Globus pallidus (tissue), 1 donor: Measurements from ENCODE around the gene SIAE.

Experiments used
- DNase-seq: peaks from one replicate; pipeline ENCODE4 v3.0.0-alpha.2; 2015; ENCODE audit warnings: low spot score

The SIAE gene, protein sequence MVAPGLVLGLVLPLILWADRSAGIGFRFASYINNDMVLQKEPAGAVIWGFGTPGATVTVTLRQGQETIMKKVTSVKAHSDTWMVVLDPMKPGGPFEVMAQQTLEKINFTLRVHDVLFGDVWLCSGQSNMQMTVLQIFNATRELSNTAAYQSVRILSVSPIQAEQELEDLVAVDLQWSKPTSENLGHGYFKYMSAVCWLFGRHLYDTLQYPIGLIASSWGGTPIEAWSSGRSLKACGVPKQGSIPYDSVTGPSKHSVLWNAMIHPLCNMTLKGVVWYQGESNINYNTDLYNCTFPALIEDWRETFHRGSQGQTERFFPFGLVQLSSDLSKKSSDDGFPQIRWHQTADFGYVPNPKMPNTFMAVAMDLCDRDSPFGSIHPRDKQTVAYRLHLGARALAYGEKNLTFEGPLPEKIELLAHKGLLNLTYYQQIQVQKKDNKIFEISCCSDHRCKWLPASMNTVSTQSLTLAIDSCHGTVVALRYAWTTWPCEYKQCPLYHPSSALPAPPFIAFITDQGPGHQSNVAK

DNA sequence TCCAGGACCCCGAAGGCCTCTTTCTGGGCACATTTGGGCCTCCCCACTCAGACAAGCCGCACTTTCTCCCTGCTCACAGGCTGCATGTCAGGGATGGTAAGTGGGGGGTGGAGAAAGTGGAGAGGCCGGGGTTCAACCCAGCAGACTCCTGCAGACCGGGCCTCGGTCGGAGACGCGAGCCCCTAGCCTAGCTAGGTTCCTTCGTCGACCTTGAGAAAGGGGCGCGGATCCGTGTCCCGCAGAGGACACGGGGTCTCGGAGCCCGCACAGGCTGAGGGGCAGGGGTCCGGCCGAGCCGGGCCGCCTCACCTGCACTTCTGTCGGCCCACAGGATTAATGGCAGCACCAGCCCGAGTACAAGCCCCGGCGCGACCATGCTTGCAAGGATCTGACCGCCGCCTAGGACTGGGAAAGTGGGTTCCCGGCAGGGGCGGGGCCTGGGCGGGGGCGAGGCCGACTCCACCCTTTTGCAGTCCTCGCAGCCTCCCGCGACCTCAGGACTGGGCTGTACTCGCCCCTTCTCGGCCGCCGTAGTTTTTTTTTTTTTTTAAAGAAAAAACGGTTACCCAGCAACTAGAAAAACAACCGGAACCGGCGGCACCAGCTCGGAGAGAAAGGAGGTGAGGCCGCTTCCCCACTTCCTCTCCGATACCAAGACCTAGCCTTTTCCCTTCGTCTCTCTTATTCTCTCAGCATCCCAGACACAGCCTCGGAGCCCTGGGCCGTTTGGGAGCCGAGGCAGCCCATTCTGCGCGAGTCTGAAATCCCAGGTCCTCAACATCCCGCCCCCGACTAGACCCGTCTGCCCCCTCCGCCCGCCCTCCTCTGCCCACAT, at the start of gene SIAE, which contains the start of gene SPA17:
TSS of gene SIAE (minus strand) at position 407 of the 835 bp plus-strand sequence. CDS start at position 376, 31 bp downstream.
TSS of gene SPA17 (plus strand) at position 572 of the 835 bp plus-strand sequence. CDS start 1,361 bp downstream, outside the sequence.
- DNase-seq: peak; percentile 85

DNA sequence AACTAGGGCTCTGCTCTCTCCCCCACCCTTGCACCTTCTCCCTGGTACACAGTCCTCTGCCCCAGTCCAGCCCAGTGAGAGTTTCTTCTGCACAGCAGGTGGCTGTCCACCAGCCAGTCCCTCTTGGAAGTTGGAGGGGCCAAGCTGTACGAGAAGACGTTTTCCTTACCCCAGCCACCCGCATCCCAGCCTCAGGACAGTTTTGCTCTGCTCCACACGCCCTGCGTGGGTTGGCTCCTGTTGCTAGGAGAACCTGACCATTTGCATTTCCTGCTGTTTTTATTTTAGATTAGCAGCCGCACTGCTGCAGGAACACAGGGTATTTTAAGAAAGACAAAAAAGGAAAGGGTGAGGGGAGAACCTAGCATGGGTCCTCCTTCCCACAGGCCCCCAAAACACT, 48.6 kb upstream of the SIAE start:
- DNase-seq: no peak

DNA sequence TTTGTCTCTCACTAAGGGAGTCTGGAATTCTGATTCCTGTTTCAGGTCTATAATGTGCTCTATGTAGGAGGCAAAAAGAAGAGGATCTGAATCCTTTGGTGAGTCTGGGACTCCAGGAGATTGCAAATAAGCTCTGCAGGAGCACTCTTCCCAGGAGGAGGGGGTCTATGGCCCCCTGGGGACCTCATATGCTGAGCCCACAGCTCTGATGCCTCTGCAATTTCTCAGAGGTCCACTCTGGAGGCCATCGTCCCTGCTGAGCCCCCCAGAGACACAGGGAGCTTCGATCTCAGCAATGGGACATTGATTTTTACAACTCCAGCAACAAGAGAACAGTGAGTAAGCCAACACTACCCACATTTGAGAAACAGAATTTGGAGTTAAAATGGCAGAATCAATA, 46.0 kb upstream of the SIAE start:
- DNase-seq: no peak

DNA sequence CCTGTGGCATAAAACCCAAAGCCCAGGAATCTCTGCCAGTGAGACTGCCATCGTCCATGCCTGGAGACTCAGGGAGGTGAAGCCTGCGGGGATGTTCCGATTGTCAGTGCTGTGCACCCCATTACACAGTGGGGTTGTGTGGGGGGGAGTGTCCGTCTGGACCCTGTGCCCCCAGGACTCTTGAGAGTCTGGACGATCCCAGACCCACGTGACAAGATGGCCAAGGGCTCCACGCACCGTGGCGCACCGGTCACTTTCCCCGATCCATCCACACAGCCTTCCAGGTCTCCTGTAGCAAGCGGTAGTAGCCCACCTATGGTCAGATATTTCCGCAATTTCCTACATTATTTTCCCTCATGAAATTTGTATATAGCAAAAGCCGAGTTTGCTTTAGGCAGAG, 45.3 kb upstream of the SIAE start:
- no peak for DNase-seq

DNA sequence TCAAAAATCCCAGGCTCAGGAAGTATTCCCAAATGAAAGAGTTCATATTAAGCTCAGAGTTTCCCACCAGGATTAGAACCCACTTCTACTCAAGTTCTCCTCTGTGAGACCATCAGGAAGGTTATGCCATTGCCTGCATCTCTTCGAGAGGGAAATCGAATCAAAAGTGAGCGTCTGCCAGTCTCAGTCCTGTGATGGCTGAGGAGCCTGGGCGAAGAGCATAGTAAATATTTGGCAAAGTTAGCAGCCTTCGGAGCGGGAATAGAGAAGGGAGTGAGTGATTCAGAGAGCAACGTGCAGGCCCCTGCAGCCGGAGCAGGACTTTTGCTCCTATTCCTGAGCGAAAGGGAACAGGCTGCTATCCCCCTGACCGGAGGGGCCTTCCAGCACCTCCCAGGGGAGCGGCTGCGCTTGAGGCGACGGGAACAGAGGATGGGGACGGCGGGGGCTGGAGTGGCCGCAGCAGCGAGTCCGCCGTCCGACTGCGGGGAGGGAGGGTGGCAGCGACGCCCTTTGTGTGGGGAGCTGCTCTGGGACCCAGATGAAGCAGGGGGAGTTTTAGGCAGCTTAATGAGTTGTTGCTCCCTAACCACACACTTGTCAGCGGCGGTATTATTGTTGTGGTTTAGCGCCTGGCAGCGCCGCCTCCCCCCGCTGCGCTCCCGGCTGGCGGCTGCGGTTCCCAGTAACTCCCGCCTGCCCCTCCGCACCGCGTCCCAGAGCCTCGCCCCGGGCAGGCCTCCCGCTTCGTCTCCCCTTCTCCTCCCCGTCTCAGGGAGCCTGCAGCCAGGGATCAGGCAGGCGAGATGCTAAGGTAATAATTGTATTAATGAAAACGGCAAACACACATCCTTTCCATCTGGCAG, 44.5 kb upstream of the SIAE start:
- DNase-seq: no peak

DNA sequence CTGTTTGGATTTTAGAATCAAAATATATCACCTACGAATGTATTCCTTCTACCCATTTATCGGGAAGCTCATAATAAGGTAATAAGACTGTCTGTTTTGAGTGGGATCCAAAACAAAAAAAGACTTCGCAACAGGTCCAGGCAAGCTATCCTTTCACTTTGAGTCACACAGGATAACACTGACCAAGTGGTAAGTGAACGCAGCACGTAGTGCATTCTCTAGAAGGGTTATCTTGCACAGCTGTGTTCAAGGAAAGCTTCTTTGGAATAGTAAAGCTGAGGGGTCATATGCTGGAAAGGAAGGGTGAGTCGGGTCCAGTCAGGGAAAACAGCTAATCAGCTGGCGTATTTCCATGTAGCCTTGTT, 43.9 kb upstream of the SIAE start:
- no peak for DNase-seq

DNA sequence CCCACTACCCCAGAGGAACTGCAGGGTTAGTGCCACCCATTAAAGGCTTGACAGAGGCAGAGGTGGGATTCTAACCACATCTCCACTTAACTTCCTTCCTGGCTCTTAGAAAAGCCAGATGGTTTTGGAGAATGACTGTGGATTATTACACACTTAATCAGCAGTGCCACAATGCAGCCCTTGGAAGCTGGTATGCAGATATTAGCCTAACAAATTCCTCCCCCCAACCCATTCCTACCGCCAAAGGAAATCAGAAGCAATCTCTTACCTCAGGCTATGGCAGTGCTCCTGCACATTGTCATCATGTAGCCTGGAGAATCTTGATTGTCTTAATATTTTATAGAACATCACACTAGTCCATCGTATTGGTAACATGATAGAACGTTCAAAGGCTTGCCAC, 43.1 kb upstream of the SIAE start:
- no peak for DNase-seq

DNA sequence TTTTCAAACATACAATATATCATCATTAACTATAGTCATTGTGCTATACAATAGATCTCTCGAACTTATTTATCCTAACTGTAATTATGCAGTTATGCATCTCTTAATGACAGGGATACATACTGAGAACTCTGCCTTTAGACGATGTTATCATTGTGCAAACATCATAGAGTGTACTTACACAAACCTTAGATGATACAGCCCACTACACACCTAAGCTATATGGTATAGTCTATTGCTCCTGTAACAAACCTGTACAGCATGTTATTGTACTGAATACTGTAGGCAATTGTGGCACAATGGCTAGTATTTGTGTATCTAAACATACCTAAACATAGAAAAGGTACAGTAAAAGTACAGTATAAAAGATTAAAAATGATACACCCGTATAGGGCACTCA, 38.9 kb upstream of the SIAE start:
- no peak for DNase-seq

DNA sequence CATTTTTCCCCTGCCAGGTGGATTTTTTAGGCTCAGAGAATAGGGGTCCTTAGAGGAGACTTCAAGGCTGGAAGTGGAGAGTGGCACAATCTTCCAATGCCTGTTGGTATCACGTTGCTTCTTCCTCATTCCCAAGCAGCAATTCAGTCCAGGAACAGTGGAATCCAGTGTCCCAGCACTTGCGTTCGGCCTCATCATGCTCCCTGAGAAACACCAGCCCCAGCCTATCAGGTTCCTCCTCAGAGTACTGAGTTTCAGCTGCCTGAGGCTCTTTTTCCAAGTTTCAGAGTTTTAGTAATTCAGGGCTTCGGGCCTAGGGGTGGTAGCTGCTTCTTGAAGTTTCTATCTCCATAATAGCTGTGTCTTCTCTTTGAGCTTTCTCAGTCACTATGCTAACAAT, 34.3 kb upstream of the SIAE start:
- DNase-seq: no peak

DNA sequence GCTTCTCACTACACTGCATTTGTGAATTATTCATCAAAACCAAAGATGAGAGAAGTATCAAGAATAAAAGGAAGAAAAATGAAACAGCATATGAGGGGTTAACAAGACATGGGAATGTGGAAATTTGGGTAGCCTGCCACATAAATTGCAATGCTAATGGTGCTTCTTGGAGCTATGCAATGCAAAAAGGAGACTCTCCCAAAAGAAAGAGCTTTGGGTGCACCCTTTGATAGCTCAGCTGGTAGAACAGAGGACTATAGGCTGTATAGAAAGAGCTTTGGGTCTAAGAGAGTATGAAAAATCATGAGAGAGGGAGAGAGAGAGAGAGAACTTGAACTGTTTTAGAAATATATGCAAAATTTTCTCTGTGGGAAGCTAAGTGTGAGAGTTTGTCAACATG, 26.5 kb upstream of the SIAE start:
- no peak for DNase-seq

DNA sequence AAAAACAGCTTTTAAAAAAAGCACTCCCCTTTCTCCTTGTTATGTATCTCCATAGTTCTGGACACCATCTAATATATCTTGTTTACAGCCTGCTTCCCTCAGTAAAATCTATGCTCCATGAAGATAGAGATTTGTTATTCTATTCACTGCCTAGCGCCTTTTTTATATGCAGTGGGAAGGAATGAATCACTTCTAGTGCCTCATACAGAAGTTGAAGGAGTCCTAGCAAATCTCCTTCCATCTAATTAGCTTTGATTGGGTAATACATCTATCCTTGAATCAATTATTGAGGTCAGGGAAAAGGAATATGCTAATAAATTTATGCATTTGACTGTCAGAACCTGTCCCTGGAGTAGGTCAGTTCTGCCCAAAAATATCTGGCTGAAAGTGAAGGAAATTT, 26.0 kb upstream of the SIAE start:
- DNase-seq: no peak

DNA sequence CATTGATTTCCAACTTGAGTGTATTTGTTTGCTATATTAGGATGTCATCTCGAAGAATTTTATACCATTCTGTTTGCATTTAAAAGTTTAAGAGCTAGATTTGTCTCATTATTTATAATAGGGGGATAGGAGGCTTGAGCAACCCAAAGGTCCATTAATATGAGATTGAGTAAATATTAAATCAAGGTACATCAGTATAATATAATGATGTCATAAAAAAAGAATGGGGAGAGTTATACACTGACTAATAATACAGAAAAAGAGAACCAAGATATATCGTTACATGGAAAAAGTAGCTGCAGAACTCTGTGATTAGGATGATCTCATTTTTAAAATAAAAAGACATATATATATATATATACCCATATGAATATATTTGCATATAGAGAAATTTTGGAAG, 19.6 kb upstream of the SIAE start:
- no peak for DNase-seq

DNA sequence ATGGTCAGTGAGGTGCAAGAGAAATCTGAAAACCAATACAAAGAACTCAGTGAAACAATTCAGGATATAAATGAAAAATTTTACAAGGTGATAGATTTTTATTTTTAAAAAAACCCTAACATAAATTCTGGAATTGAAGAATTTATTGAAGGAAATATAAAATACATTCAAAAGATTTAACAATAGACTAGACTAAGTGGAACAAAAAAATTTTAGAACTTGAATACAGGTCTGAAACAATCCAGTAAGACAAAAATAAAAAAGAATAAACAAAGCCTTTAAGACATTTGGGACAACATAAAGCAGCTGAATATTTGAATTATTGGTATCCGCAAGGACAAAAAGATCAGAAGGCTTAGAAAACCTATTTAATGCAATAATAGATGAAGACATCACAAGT, 8.9 kb upstream of the SIAE start:
- DNase-seq: no peak

DNA sequence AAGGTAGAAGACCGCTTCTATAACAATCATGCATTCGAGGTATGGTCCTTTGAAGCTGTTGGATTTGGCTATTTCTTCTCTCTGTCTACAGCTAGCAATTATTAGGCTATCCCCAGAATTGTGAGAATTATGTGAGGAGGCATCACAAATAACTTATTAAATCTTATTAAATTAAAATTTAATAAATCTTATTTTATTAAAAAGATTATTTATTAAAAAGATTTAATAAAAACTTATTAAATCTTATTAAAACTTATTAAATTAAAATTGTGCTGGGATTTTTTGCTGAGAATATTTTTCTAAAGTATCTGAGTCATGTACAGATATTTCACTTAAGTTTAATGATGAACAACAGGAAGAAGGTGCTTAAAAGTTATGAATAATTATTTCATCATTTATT, 7.9 kb upstream of the SIAE start:
- DNase-seq: no peak

DNA sequence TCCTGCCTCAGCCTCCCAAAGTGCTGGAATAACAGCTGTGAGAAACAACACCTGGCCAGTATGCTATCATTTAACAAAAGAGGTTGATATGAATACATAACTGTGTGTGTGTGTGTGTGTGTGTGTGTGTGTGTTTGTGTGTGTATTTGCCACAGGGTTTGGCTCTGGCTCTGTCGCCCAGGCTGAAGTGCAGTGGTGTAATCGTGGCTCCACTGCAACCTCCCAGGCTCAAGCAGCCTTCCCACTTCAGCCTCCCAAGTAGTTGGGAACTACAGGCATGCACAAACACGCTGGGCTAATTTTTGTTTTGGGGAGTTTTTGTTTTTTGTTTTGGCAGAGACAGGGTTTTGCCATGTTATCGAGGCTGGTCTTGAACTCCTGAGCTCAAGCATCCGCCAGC, 4.9 kb upstream of the SIAE start:
- DNase-seq: no peak

DNA sequence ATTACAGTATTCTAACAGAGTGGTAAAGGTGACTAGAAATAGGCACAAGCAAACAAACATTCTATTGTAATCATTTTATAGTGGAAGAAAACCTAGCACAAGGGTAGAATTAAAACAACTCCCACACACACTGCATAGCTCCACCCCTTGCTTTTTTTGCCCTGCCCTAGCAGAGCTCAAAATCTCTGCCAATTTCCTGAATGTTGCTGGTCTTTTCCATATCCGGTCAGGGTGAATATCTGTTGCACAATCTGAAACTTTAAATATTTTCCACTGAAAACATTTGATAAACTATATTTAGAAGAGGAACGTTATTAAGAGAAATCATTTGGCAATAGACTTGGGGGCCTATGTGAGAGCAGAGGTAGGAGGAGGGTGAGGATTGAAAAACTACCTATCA, 2.8 kb upstream of the SIAE start:
- no peak for DNase-seq

DNA sequence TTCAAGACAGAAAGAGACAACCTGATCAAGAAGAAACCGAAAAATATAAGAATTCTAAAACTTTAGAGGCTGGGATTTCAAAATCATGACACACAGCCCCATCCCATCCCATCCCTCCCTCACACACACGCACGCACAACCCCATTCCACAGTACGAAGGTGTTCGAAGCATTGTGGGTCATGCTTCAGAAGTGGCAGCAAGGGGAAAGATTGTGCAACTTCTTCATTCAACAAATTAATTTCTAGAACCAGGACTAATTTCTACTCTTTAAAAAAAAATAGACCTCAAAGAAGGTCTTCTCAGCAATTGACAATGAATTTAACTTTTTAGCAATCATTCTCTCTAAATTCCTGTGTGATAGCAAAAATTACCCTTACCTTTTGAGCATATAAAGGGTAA, 1.0 kb upstream of the SIAE start:
- DNase-seq: no peak

DNA sequence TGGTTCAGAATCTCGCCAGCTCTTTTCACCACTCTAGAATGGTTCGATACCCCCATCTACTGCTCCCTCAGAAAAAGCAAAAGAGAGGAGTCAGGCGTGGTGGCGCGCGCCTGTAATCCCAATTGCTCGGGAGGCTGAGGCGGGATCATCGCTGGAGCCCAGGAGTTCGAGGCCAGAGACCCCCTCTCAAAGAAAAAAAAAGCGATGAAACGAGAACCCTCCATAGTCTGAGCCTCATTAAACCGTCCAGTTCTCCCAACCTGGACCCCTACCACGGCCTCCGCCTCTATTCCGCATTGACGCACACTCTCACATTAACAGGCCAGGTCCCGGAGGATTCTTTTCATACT, 604 bp upstream of the SIAE start:
- no peak for DNase-seq

DNA sequence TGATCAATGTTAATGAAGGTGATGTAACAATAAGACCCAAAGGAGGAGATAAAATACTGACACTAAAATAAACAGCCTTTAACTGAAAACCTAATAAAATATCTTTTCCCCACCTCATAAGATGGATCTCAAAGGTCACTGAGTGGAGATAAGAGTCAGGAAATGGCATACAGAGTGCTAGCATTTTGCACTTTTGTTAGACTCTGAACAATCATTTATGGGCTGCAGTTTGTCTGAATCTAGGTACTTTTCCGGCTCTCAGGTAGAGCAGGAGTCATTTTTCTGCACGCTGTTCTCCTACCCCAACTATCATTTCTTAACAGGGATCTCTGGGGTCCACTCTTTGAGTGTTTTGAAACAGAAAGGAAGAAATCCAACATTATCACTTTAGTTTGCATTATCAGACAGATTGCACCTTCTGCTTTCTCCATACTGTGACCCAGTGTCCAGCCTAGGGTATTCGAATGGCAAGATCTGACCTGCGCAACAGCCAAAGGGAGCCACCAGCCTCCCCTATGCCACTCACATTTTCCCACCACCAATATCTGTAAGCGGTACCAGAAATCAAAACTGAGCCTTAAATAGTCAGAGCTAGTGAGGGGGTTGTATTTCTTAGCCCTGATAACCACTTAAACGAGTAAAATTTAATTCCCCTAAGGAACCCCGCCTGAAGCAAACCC, 863 bp downstream of the SIAE start:
- DNase-seq: no peak

DNA sequence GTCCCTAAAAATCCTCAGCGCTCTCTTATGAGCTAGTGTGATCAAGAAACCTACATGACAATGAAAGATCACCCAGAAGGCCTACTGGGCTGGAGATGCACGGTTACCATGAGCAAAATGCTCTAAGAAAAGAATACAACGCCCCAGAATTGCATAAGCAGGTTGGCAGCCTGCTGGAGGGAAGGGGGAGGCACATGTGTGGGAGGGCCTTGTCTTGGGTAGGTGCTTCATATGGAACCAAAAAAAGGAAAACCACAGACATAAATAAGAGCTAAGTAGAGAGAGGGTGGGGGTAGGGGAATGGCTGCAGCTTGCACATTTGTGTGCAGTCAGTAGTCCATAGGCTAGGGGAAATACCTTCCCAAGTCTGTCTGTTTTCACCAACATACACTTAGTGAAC, 2.8 kb downstream of the SIAE start:
- DNase-seq: no peak

DNA sequence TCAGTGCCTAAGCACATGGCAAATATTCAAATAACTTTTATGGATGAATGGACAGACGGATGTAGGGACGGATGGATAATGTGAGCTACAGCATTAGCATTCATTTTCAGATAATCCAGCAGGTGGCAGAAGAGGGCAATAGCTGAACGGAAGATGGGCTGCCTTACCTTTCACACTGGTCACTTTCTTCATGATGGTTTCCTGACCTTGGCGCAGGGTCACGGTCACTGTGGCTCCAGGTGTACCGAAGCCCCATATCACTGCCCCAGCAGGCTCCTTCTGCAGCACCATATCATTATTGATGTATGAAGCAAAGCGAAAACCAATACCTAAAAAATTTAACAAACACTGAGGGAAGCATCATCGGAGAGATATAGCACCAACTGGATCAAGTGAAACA, 4.3 kb downstream of the SIAE start:
- peak; percentile 57 for DNase-seq

DNA sequence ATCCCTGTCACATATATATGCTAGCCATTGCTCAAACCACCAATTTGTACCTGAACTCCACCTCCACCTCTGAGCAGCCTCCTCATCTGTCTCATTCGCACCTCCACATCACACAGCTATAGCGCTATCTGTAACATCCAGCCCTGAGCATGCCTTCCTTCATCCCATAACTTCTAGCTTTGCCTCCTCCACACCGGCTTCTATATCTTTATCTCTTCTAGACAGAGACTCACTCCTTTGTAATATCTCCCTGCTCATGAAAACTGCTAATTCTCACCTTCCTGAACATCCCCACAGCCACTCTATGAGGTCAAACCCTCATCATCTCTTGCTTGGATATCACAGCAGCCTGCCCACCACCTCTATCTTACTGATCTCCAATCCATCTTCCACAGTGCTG, 5.9 kb downstream of the SIAE start:
- no peak for DNase-seq
